Measurements from ENCODE around the gene USP35.
"Not testable (repeated sequence)": the region's sequence is repeated elsewhere in the genome, so short reads cannot be mapped to it uniquely, and the experiment has no call there.

Gene USP35

GRCh38 chr11:78170413-78170812 is 18.3 kb upstream of the USP35 start:
- in situ Hi-C loops (cut with MboI; ENCODE audit: low sequenced_read_pairs) = no loop called here

GRCh38 chr11:78170874-78171549 is 17.7 kb upstream of the USP35 start:
- in situ Hi-C loops (cut with MboI; ENCODE audit: low sequenced_read_pairs) = no loop called here

GRCh38 chr11:78171951-78172350 is 16.8 kb upstream of the USP35 start:
- in situ Hi-C loops (cut with MboI; ENCODE audit: low sequenced_read_pairs) = no loop called here

GRCh38 chr11:78175862-78176261 is 12.9 kb upstream of the USP35 start:
- in situ Hi-C loops (cut with MboI; ENCODE audit: low sequenced_read_pairs) = not testable (repeated sequence)

- in situ Hi-C loops (cut with MboI; ENCODE audit: low sequenced_read_pairs) = no loop called here
These were observed 12.0 kb upstream of the USP35 start for GRCh38 chr11:78176605-78177141.

GRCh38 chr11:78177216-78177615 is 11.5 kb upstream of the USP35 start:
- in situ Hi-C loops (cut with MboI; ENCODE audit: low sequenced_read_pairs) = no loop called here

- in situ Hi-C loops (cut with MboI; ENCODE audit: low sequenced_read_pairs) = no loop called here
These were observed 9.2 kb upstream of the USP35 start for GRCh38 chr11:78179459-78180071.

- in situ Hi-C loops (cut with MboI; ENCODE audit: low sequenced_read_pairs) = no loop called here
These were observed 8.0 kb upstream of the USP35 start for GRCh38 chr11:78180751-78181150.

GRCh38 chr11:78181185-78181584 is 7.5 kb upstream of the USP35 start:
- in situ Hi-C loops (cut with MboI; ENCODE audit: low sequenced_read_pairs) = no loop called here

- in situ Hi-C loops (cut with MboI; ENCODE audit: low sequenced_read_pairs) = no loop called here
These were observed 1.1 kb upstream of the USP35 start for GRCh38 chr11:78187366-78188285.

- in situ Hi-C loops (cut with MboI; ENCODE audit: low sequenced_read_pairs) = no loop called here
These were observed 530 bp downstream of the USP35 start for GRCh38 chr11:78189174-78189724.

- in situ Hi-C loops (cut with MboI; ENCODE audit: low sequenced_read_pairs) = no loop called here
These were observed 1.1 kb downstream of the USP35 start for GRCh38 chr11:78189851-78190250.

GRCh38 chr11:78190374-78190773 is 1.7 kb downstream of the USP35 start:
- in situ Hi-C loops (cut with MboI; ENCODE audit: low sequenced_read_pairs) = no loop called here

- in situ Hi-C loops (cut with MboI; ENCODE audit: low sequenced_read_pairs) = no loop called here
These were observed 2.3 kb downstream of the USP35 start for GRCh38 chr11:78190871-78191538.

- in situ Hi-C loops (cut with MboI; ENCODE audit: low sequenced_read_pairs) = no loop called here
These were observed 3.6 kb downstream of the USP35 start for GRCh38 chr11:78192223-78192719.

GRCh38 chr11:78192911-78193351 is 4.2 kb downstream of the USP35 start:
- in situ Hi-C loops (cut with MboI; ENCODE audit: low sequenced_read_pairs) = no loop called here

GRCh38 chr11:78193806-78194205 is 5.1 kb downstream of the USP35 start:
- in situ Hi-C loops (cut with MboI; ENCODE audit: low sequenced_read_pairs) = no loop called here

- in situ Hi-C loops (cut with MboI; ENCODE audit: low sequenced_read_pairs) = no loop called here
These were observed 5.8 kb downstream of the USP35 start for GRCh38 chr11:78194490-78194889.

- in situ Hi-C loops (cut with MboI; ENCODE audit: low sequenced_read_pairs) = no loop called here
These were observed 7.3 kb downstream of the USP35 start for GRCh38 chr11:78195917-78196560.

- in situ Hi-C loops (cut with MboI; ENCODE audit: low sequenced_read_pairs) = no loop called here
These were observed 8.0 kb downstream of the USP35 start for GRCh38 chr11:78196661-78197091.
